NB4 (cell line): Measurements from ENCODE around the gene ATP5PD.

Source experiments
- CTCF ChIP-seq: IDR thresholded peaks from one replicate; pipeline ENCODE4 v1.5.1; 2012; ENCODE audit warnings: low read depth, low read length
- MAX ChIP-seq: IDR thresholded peaks from 2 replicates; pipeline ENCODE4 v1.6.1; 2011; ENCODE audit warnings: low read depth, low read length

GRCh38 chr17:75075597-75076336 is 29.0 kb upstream of the ATP5PD start:
- TF ChIP-seq CTCF (no peak), MAX (no peak)
